Mesendoderm (in vitro differentiated cells): ENCODE data around the gene TYMP.
A peak's percentile ranks its signal among the peaks of the same experiment; 100 is the strongest.

Experiments
- DNase-seq: peaks from one replicate; pipeline ENCODE4 v3.0.0; 2013
- H2AK5ac ChIP-seq: 2 replicates; pipeline ENCODE4 v1.6.1; 2013; ENCODE audit warnings: low read length, inconsistent platforms
- H2BK120ac ChIP-seq: 2 replicates; pipeline ENCODE4 v1.6.1; 2013; ENCODE audit warnings: low read depth, mild to moderate bottlenecking, low read length, moderate library complexity, mixed read lengths
- H2BK15ac ChIP-seq: replicated peaks from 2 replicates; pipeline ENCODE4 v1.6.1; 2013; ENCODE audit warnings: low read depth, mild to moderate bottlenecking, moderate library complexity
- H2BK5ac ChIP-seq: 2 replicates; pipeline ENCODE4 v1.6.1; 2013; ENCODE audit warnings: low read length, inconsistent platforms
- H3K18ac ChIP-seq: 2 replicates; pipeline ENCODE4 v1.6.1; 2013; ENCODE audit warnings: mild to moderate bottlenecking, low read length, mixed read lengths
- H3K23ac ChIP-seq: one replicate; pipeline ENCODE4 v1.6.1; 2013; ENCODE audit warnings: low read length
- H3K27ac ChIP-seq: 2 replicates; pipeline ENCODE4 v1.5.1; 2013; ENCODE audit warnings: low read depth, mild to moderate bottlenecking, inconsistent platforms, low read length, moderate library complexity
- H3K27me3 ChIP-seq: 2 replicates; pipeline ENCODE4 v1.6.1; 2013; ENCODE audit warnings: low read length, control low read depth, mild to moderate bottlenecking, inconsistent platforms; ENCODE audit not compliant: insufficient read depth, poor library complexity
- H3K36me3 ChIP-seq: 2 replicates; pipeline ENCODE4 v1.6.1; 2013; ENCODE audit warnings: low read length, inconsistent platforms; ENCODE audit not compliant: control insufficient read depth, insufficient read depth
- H3K4ac ChIP-seq: one replicate; pipeline ENCODE4 v1.6.1; 2013; ENCODE audit warnings: low read depth, mild to moderate bottlenecking, low read length, moderate library complexity
- H3K4me1 ChIP-seq: 2 replicates; pipeline ENCODE4 v1.6.1; 2013; ENCODE audit warnings: low read depth, low read length, inconsistent platforms; ENCODE audit not compliant: control insufficient read depth
- H3K4me2 ChIP-seq: 2 replicates; pipeline ENCODE4 v1.6.1; 2013; ENCODE audit warnings: low read length
- H3K4me3 ChIP-seq: 2 replicates; pipeline ENCODE4 v1.5.1; 2013; ENCODE audit warnings: mild to moderate bottlenecking, low read length
- H3K56ac ChIP-seq: one replicate; pipeline ENCODE4 v1.6.1; 2013; ENCODE audit warnings: low read length
- H3K79me1 ChIP-seq: 2 replicates; pipeline ENCODE4 v1.6.1; 2013; ENCODE audit warnings: low read length, inconsistent platforms
- H3K79me2 ChIP-seq: 2 replicates; pipeline ENCODE4 v1.6.1; 2013; ENCODE audit warnings: mild to moderate bottlenecking, low read length; ENCODE audit not compliant: control insufficient read depth, insufficient read depth
- H3K9ac ChIP-seq: 2 replicates; pipeline ENCODE4 v1.6.1; 2013; ENCODE audit warnings: low read length, inconsistent platforms
- H4K5ac ChIP-seq: one replicate; pipeline ENCODE4 v1.6.1; 2013; ENCODE audit warnings: low read length
- H4K8ac ChIP-seq: one replicate; pipeline ENCODE4 v1.6.1; 2013; ENCODE audit warnings: low read depth, mild to moderate bottlenecking, control low read depth, low read length, moderate library complexity
- WGBS: extraction: QIAGEN DNeasy Blood & Tissue Kit; methylation state at CpG from one replicate; pipeline ENCODE4 v1.1.7; 2013; ENCODE audit warnings: low lambda C conversion rate, missing lambda C conversion rate; ENCODE audit not compliant: insufficient coverage; ENCODE audit errors: extremely low coverage; 5-methylcytosine and 5-hydroxymethylcytosine counted together

TYMP gene

DNA sequence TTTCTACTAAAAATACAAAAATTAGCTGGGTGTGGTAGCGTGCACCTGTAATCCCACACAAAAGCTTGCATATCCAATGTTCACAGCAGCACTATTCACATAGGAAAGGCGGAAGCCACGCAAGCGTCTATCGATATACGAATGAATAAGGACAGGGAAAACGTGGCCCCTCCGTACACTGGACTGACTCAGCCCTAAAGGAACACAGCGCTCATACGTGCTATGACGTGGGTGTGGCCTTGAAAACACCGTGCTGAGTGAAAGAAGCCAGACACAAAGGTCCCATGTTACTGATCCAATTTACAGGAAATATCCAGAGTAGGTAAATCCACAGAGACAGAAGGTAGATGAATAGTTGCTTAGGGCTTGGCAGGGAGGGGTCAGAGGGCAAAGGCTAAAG is 29.4 kb downstream of the TYMP start:
- Histone ChIP-seq H3K79me1 (peaks cover 2% of the 10 kb centered on the region), H4K5ac (no peak overlapping the region), H2AK5ac (no peak overlapping the region), H3K4me3 (no peak overlapping the region), H3K9ac (no peak overlapping the region), H4K8ac (no peak overlapping the region), H3K18ac (no peak overlapping the region), H3K4me1 (no peaks in the 10 kb centered on the region), H3K56ac (no peak overlapping the region), H2BK120ac (no peak overlapping the region), H3K79me2 (no peaks in the 10 kb centered on the region), H3K27me3 (no peaks in the 10 kb centered on the region), H3K4me2 (no peak overlapping the region), H3K4ac (no peak overlapping the region), H3K27ac (no peak overlapping the region), H3K23ac (no peak overlapping the region), H2BK5ac (no peak overlapping the region), H2BK15ac (no peak overlapping the region), H3K36me3 (peaks cover 2% of the 10 kb centered on the region)
- no peak for DNase-seq
- no CpG with 5 or more reads among the region's 12 CpGs for WGBS

DNA sequence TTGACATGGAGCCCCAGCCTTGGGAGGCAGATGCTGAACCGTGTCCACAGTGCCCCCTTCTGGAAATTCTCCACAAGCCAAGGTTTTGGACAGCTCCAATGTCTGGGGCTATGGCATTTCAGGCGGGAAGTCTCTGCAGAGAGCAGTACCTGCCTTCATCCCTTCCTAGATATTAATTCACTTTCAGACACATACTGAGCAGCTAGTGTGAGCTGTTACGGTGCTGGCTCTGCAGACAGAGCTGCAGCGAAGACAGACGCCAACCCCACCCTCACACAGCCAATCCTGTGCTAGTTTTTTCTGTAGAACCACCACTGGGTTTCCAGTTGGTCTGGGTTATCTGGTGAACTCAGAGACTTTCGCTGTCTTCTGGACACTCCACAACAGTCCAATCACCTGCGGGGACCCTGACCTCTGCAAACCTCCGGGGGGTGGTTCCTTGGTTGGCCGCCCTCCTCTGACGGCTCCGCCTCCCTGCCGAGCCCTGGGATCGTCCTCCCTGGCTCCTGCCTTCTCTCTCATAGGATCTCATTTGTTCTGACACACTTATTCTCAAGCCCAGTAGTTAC is 31.4 kb downstream of the TYMP start:
- no peak overlapping the region for H3K4me3 ChIP-seq
- no peak overlapping the region for H4K8ac ChIP-seq
- H3K4me1 ChIP-seq: no peaks in the 10 kb centered on the region
- H2AK5ac ChIP-seq: no peak overlapping the region
- H4K5ac ChIP-seq: no peak overlapping the region
- no peak overlapping the region for H3K4me2 ChIP-seq
- H3K79me1 ChIP-seq: no peaks in the 10 kb centered on the region
- no peak overlapping the region for H3K9ac ChIP-seq
- no peak overlapping the region for H3K18ac ChIP-seq
- no peaks in the 10 kb centered on the region for H3K79me2 ChIP-seq
- peak; percentile 85 for DNase-seq
- no peak overlapping the region for H2BK15ac ChIP-seq
- H3K27me3 ChIP-seq: no peaks in the 10 kb centered on the region
- H2BK120ac ChIP-seq: no peak overlapping the region
- WGBS: no CpG with 5 or more reads among the region's 13 CpGs
- no peaks in the 10 kb centered on the region for H3K36me3 ChIP-seq
- H3K27ac ChIP-seq: no peak overlapping the region
- no peak overlapping the region for H2BK5ac ChIP-seq
- no peak overlapping the region for H3K4ac ChIP-seq
- no peak overlapping the region for H3K56ac ChIP-seq
- H3K23ac ChIP-seq: no peak overlapping the region

DNA sequence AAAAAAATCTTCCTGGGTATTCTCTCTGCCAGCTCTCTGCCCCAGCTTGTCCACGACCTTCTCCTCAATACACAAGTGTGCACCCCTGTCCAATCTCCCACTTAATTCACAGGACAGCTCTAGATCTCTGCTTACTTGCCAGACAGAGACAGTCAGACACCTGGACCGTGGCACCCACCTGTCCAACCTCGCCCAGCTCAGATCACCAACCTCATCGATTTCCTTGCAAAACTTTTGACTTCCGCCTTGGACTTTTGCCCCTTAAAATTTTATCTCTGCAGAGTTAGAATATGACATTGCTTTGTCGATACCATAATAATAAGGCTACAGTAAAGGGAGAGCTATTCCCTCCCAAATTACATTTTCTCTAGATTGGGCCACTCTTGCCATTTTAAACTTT is 32.7 kb downstream of the TYMP start:
- Histone ChIP-seq H4K5ac (no peak overlapping the region), H3K4me1 (no peaks in the 10 kb centered on the region), H3K18ac (no peak overlapping the region), H3K56ac (no peak overlapping the region), H2BK5ac (no peak overlapping the region), H2AK5ac (no peak overlapping the region), H2BK120ac (no peak overlapping the region), H3K4me3 (no peak overlapping the region), H3K4me2 (no peak overlapping the region), H3K23ac (no peak overlapping the region), H3K4ac (no peak overlapping the region), H3K9ac (no peak overlapping the region), H4K8ac (no peak overlapping the region), H3K27me3 (no peaks in the 10 kb centered on the region), H2BK15ac (no peak overlapping the region), H3K27ac (no peak overlapping the region), H3K36me3 (no peaks in the 10 kb centered on the region), H3K79me2 (no peaks in the 10 kb centered on the region), H3K79me1 (no peaks in the 10 kb centered on the region)
- no CpG with 5 or more reads among the region's 6 CpGs for WGBS
- no peak for DNase-seq

DNA sequence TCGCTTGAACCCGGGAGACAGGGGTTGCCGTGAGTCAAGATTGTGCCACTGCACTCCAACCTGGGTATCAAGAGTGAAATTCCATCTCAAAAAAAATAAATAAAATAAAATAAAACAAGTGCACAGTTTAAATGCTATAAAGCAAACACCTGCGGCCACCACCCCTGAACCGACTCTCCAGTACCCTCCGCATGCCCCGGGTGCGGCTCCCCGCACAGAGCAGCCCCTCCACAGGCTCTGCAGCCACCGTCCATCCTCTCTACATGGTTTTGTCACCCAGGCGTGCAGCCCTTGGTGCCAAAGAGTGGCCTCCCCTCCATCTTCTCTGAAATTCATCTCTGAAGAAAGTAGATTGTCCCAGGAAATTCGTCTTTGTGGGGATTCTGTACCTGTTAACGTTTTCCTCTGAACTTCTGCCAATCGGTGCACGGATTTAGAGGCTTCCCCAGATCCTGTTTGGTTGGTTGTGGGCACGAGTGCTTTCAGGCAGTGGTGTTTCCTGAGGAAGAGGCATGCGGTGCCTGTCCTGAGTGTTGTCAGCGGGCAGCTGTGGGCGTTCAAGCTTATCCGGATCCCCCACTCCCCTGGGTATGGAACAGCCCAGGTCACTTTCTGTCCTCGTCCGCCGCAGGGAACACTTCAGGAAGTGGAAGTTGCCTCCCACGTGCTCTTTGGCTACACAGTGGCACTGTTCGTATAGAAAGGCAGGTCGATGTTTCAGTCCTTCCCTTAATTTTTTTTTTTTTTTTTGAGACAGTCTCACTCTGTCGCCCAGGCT is 39.1 kb downstream of the TYMP start:
- Histone ChIP-seq H3K4me2 (no peak overlapping the region), H4K8ac (no peak overlapping the region), H3K56ac (no peak overlapping the region), H3K36me3 (no peaks in the 10 kb centered on the region), H3K27ac (no peak overlapping the region), H3K79me2 (no peaks in the 10 kb centered on the region), H2BK5ac (no peak overlapping the region), H2AK5ac (no peak overlapping the region), H2BK120ac (no peak overlapping the region), H3K9ac (no peak overlapping the region), H3K18ac (no peak overlapping the region), H3K4me3 (no peak overlapping the region), H4K5ac (no peak overlapping the region), H2BK15ac (no peak overlapping the region), H3K4me1 (no peaks in the 10 kb centered on the region), H3K27me3 (no peaks in the 10 kb centered on the region), H3K23ac (no peak overlapping the region), H3K4ac (no peak overlapping the region), H3K79me1 (no peaks in the 10 kb centered on the region)
- WGBS: no CpG with 5 or more reads among the region's 27 CpGs
- no peak for DNase-seq

DNA sequence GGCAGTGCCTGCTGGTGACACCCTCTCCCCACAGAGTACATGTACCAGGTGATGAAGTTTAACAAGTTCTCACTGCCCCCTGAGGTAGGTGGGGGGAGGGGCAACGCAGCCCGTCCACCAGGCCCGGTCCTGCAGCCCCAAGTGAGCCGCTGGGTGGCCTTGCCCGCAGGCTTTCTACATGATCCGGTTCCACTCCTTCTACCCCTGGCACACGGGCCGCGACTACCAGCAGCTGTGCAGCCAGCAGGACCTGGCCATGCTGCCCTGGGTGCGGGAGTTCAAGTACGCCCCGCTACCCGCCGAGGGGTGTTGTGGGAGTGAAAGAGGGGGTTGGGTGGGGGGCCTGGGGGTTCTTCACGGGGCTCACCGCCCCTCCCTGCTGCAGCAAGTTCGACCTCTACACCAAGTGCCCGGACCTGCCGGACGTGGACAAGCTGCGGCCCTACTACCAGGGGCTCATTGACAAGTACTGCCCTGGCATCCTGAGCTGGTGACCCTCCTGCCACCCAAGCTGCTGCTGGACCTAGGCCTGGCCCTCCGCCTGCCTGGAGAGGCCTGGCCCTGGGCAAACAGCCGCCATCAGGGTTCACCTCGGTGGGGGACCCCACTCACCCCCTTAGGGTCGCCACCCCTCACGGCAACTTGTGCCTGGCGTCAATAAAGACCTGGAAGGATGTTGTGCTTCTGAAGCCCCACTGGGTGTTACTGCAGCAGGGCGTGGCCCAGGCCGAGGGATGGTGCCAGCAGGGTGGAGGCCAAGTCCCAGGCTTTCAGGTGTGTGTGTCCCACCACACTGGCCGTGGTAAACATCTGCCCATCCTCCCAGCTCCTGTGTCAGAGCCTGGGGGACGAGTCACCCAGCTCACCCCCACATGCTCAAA is 40.2 kb downstream of the TYMP start:
- DNase-seq: no peak
- no peak overlapping the region for H3K56ac ChIP-seq
- no peak overlapping the region for H3K4me2 ChIP-seq
- H3K79me1 ChIP-seq: no peaks in the 10 kb centered on the region
- no peak overlapping the region for H2BK120ac ChIP-seq
- no peak overlapping the region for H2BK5ac ChIP-seq
- WGBS: no CpG with 5 or more reads among the region's 31 CpGs
- H3K27ac ChIP-seq: no peak overlapping the region
- no peaks in the 10 kb centered on the region for H3K27me3 ChIP-seq
- H4K8ac ChIP-seq: no peak overlapping the region
- no peaks in the 10 kb centered on the region for H3K36me3 ChIP-seq
- H3K23ac ChIP-seq: no peak overlapping the region
- H3K4me1 ChIP-seq: no peaks in the 10 kb centered on the region
- H3K9ac ChIP-seq: no peak overlapping the region
- no peak overlapping the region for H3K18ac ChIP-seq
- no peaks in the 10 kb centered on the region for H3K79me2 ChIP-seq
- H3K4me3 ChIP-seq: no peak overlapping the region
- no peak overlapping the region for H4K5ac ChIP-seq
- H2BK15ac ChIP-seq: no peak overlapping the region
- no peak overlapping the region for H2AK5ac ChIP-seq
- no peak overlapping the region for H3K4ac ChIP-seq
